HG02981 (cell line): ENCODE results near the gene PRKCQ.

Experiments used
- ATAC-seq: cut with Tn5 transposase; IDR thresholded peaks from one replicate; pipeline ENCODE4 v1.9.1; 2021; ENCODE audit warnings: mild to moderate bottlenecking, moderate library complexity; ENCODE audit not compliant: unreplicated experiment

Gene PRKCQ

DNA sequence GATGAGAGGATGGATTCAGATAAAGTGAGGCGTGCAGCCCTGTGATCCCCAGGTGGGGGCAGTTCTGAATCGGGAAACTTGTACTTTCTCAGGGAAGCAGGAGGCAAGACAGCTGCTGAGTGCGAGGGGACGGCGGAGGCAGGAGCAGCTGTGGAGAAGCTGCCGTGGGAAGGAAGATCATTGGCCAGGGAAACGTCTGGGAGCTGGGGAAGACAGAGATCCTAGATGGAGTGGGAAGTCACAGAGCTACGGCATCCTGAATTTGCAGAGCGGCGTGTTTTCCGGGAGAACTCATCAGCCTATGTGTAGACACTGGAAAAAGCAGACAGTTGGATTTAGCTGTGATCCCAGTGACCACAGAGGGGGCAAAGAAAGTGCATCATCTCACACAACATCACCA, 9.2 kb downstream of the PRKCQ start:
- ATAC-seq, result no peak

DNA sequence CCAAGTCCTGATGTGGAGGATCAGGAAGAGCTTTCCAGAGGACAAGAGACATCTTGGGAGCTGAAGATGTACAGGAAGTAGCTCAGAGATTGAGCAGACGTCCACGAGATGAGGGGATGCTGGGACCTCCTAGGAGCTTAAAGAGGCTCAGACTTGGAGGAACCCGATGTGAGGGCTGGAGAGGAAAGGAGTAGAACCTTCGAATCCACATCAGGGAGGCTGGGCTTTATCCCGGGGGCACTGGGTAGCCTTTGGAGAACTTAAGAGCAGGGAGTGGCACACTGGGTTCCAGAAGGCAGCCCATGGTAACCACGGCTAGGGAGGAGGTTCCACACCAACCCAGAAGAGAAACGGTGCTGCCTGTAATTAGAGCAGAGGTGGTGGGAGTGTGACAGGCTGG, 10.8 kb downstream of the PRKCQ start:
- ATAC-seq, result no peak

DNA sequence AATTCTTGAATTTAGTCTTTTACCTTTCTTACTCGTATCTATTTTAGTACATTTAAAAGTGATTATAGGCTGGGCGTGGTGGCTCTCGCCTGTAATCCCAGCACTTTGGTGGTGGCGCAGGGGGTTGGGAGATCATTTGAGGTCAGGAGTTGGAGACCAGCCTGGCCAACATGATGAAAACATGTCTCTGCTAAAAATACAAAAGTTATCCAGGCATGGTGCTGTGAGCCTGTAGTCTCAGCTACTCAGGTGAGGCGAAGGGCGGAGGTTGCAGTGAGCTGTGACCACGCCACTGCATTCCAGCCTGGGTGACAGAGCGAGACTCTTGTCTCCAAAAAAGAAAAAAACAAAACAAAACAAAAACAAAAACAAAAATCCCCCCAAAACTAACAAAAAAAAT, 12.2 kb downstream of the PRKCQ start:
- ATAC-seq, result no peak

DNA sequence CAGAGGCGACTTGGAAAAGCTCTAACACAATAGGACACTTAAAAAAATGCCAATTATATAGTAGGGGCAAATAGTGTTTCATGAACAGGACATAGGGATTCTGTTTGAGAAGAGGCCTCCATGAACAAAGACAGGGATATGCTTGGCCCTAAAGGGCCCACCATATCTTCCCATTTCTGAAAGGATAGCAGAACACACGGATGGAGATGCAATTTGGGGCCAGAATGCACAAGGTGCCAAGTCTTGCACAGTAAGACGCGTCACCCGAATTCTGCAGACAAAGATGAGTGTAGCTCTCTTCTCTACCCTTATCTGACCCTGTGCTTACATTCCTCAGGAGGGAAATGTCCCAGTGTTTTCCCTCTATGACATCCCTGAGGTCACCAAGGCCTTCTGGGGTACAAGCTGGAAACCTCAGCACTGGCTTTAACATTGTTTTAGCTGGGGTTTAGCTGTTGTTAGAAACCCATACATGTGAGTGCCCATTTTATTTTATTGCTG, 12.8 kb downstream of the PRKCQ start:
- ATAC-seq, result no peak

DNA sequence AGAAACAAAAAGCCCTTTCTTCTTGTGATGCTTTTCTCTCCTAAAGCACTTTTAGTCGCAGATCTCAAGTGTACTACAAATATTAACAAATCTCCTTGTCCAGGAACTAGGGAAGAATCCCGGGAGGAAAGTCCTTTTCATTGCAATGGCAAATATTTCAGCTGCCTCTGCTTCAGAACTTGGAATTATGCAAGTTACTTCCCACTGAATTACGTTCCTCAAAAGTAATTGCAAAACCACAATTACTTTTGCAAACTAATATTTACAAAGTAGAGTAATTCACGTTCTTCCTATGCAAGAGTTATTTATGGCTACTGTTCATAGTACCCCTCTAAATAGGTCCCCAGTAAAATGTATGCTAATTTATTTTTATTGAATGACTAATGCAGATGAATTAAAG, 14.5 kb downstream of the PRKCQ start:
- no peak for ATAC-seq

DNA sequence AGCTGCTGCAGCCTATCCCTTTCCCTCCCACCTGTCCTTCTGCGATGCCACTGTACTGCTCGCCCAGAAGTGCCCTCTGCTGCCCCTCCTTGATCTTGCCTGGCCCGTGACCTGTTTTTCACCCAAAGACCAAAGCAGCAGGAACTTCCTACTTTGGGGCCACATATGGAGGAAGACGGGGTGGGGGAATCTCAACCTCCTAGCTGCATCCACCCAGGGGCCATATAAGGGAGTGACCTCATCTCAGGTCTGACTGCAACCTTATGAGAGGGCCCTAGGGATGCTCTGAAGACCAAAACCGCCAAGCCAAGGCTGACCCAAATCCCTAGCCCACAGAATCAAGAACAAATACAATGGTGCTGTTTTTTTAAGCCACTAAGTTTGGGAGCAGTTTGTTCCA, 15.7 kb downstream of the PRKCQ start:
- no peak for ATAC-seq

DNA sequence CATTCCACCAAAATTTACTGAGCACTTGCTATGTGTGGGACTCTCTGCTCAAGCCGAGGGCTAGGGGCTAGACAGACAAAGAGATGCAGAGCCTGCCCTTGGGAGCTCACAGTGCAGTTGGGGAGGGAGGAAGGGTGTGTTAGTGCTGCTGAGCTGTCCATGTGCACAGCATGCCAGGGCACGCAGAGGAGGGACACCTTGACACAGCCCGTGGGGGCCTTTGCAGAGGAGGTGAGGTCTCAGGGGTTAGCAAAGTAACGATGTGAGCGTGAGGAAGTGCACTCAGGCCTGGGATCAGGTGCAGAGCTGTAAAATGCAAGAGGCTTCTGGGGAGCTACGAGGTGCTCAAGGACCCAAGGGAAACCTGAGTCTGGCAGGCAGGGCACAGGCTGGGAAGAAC, 16.3 kb downstream of the PRKCQ start:
- no peak for ATAC-seq

DNA sequence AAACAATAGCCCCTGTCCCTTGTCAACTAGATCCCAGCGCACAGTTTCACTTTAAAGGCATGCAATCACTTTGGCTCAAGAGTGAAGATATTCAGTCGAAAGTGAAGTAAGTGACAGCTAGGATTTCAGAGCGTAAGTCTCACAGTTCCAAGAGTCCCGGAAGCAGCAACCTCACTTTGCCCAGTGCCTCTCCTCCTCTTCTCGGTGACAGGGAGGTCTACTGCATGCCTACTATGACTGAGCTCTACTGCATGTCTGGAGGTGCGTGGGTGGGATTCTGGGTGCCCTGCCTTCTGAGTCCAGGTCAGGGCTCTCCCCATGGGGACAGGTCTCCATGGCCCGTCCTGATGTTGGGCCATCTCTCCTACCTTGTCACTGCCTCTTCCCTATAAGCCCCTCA, 17.0 kb downstream of the PRKCQ start:
- no peak for ATAC-seq

DNA sequence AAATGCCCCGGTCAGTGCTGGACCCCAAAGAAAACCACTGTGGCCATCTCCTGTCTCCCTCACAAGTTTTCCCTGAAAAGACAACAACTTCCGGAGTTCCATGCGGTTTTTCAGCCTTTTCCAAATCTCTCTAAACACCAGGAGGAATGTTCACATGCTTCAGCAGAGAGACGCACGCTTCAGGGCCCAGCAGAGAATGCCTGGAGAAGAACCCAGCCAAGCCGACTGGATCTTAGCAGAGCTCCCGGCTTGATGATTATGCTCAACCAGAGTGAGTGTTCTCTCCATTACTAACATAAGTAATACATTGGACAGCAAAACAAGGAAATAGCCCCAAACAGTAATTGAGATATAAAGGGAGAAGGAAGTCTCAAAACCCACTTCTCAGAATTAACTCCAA, 17.9 kb downstream of the PRKCQ start:
- no peak for ATAC-seq

DNA sequence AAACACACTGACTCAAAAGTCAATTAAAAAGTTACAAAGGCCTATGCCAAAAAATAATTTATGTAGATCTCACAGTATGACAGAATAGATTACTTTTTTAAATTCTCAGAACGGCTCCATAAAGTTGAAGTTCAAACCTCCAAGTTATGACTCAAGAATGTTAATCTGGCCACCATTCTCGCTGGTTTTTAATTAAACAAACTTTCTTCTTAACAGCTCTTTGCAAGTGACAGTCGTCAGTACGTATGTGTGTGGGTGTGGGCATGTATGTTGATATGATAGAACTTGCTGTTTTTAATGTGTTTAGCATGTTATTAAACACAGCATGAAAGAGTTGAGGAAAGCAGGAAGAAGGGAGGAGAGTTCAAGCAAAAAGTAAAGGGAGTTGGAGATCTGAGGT, 18.5 kb downstream of the PRKCQ start:
- ATAC-seq, result no peak

DNA sequence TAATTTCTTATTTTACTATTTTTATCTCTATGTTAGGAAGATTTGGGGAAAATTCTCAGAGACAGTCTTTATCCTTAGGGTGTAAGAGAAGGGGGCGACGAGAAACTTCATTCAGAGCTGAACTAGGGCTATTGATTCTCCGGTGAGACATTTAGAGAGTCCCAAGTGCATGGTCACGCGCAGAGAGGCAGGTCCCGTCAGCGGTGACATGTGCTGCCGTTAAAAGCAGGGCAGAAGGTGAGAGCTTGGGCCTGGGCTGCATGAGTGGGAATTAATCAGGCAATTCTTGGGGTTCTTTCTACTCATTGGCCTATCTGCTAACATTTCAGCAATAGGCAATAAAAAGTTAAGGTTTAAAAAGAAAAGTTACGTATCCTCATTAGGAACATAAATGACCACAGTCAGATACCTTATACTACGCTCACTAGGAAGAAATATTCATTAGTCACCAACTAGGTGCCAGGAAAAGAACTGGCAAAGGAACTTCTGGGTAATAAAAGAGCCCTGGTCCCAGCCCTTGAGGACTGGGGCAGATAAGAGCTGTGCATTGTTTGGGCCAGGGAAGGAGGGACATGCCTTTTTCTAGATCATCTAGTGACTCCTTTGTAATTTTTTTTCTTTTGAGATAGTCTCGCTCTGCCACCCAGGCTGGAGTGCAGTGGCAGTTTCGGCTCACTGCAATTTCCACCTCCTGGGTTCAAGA, 21.2 kb downstream of the PRKCQ start:
- no peak for ATAC-seq

DNA sequence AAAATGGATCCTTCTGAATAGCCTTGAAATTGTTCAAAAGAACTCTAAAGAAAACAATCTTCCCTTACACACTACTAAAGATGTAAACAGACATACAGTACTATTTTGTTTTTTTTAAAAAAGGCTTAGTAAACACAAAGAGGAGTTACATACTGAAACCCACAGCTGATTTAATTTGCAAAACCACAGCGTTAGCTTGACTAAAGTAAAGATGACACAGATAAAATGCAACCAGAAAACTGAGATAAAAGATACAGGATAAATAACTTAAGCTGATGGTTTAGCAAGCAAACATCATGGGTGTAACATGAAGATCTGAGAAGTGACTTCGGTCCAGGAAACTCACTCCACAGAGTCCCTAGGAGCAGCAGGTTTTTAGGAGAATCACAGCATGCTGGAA, 21.8 kb downstream of the PRKCQ start:
- ATAC-seq, result no peak

DNA sequence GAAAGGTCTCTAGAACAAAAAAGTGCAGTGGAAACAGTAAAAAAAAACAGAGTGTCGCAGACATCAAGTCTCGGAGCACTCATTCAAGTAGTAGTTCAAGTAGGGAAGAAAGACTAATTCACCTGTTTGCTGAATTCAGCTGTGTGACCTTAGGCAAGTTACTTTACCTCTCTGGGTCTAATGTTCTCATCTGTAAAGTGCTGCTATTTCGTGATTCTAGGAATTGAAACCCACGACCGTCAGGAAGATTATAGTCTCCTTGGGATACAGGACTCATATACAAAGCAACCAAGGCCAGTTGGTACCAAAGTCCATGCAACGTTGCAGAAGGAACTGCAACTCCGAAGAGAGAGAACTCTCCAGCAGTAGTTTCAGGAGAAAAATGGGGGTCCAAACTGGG, 26.1 kb downstream of the PRKCQ start:
- no peak for ATAC-seq

DNA sequence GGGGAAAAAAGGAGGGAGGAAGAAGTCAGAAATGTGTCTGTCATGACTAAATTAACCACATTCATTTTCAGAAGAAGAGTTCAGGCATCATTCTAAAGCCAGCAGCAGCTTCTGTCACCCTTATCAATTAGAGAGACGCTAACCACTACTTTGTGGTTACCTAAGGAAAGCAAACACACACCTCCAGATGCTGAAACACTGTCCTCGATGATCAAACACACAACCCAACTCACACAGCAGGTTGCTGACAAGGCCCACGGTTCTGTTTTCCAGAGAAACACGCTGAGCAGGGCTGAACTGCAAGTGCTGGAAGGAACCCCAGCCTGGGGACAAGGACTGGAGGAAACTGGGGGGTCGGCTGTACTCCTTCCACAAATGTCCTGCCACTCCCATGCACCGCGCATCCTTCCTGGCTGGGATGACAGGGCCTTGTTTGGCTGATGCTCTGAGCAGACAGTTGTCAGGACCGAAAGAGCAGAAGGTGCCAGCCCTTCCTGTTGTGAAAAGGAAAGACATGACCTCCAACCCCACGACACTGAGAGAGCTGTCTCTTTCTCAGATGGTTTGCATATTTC, 36.6 kb downstream of the PRKCQ start:
- ATAC-seq, result no peak

DNA sequence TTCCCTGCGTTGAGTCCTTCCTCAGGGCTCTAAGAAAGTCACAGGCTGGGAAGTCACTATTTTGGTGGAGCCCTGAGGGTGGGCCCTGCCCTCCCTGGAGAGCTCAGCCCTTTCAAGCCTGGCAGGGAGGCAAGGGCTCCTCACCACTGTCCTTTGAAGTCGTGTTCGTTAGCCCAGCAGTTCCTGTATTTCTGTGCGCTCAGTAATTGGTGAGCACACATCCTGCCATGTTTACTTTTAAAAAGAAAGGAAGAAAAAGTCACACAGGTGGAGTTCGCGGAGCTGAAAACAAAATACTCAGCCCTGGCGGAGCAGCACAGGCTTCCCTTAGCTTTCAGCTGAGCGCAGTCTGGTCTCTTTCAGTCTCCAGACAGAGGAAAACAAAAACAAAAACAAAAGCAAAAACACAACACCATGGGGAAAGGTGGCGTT, 37.1 kb downstream of the PRKCQ start:
- ATAC-seq, result no peak

DNA sequence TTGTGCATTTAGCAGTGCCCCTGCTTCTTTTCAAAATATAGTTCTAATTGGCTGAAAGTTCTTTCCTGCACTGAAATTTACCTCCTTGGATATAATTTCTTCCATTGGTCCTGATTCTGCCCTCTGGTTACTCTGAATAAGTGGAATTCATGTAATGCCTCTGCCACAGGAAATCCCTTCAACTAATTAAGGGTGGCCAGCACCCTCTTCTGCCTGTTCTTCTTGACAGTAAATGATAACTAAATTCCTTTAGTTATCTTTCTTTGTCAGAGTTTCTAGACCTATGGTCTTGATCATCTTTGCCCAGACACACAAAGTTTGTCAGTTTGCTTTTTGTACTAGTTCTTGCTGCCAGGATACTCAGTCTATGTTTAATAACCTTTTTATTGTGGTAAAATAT, 40.2 kb downstream of the PRKCQ start:
- no peak for ATAC-seq

DNA sequence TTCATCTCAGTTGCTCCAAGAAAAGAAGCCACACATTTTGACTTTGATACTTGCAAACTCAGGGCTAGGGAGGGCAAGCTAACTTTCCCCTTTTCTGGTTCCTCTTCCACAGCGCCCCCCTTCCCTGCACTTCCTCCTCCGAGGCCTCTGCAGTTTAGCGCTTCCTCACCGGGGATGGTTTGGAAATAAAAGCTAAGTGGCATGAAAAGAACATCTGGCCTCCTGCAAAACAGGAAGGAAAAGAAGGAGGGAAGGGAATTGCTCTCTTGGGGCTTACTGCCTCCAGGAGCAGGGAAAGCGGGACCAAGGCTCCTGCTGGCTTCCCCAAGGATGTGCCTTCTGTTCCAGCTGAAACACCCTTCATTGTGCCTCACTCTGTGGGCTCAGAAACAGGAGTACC, 42.3 kb downstream of the PRKCQ start:
- ATAC-seq, result no peak

DNA sequence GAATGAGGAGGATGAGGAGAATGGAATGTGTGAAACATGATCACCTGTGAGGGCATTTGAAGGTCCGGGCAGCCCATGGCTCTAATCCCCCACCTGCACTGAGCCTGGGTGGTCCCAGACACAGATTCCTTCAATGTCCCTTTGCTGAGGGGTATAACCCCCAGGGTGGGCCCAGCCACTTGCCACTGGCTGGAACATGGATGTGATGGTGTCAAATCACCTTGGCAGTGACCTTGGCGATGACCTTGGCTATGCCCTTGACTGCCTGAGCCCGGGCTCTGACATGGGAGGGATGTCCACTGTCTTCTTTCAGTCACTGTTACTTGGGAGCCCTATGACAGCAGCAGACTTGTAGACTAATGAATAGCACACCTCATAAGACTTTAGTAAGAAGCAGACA, 44.0 kb downstream of the PRKCQ start:
- no peak for ATAC-seq

DNA sequence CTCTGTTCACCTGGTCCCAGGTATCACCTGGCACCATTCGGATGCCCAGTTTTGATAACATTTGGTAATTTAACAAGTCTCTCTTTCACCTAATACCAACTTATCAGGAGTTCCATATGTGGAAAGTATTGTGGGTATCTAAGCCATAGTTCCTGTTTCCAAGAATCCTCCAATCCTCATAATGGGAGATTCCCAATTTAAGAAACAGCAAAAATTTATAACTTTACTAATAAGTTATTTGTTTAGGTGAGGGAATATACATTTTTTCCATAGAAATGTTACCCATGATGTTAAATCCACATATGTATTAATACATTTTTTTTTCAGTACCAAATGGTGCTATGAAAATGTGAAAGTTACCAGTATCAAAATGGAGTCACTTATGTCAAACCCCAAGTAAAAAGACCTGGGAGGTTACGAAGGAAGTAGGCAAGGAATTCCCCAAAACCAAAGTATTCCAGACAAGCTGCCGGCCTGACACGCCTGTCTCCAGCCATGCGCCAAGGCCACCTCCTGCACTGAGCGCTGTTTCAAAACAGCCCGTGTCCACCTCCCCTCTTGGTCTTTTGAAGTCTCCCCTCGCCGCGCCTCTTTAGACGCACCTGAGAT, 44.8 kb downstream of the PRKCQ start:
- ATAC-seq, result no peak

DNA sequence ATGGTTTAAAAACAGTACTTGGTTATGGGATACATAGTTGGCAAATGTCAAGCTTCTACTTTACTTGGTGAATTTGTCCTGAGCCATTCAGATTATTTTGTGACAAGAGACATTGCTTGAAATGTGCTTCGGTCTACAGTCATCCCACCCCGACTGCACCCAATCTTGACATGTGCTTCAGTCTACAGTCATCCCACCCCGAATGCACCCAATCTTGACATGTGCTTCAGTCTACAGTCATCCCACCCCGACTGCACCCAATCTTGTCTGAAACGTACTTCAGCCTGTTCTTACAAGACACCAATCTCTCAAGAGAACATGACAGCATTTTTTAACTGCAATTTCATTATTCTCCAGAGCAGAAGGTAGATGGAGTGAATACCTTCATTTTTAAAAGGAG, 47.8 kb downstream of the PRKCQ start:
- no peak for ATAC-seq

DNA sequence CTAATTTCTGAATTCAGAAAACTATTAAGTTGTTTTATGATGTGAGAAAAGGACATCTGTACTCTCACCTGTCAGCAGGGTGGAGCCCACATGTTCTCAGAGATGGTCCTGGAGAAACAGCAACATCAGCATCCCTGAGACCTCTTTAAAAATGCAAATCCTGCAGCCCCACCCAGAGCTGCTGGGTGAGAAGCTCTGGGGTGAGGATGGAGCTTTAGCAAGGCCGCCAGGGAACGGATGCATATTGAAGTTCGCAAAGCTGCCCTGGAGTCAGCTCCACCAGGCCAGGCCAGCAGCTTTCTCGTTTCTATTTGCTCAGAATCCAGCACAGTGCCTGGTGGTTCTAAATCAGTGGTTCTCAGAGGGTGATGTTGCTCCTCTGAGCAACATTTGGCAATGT, 49.1 kb downstream of the PRKCQ start:
- no peak for ATAC-seq

DNA sequence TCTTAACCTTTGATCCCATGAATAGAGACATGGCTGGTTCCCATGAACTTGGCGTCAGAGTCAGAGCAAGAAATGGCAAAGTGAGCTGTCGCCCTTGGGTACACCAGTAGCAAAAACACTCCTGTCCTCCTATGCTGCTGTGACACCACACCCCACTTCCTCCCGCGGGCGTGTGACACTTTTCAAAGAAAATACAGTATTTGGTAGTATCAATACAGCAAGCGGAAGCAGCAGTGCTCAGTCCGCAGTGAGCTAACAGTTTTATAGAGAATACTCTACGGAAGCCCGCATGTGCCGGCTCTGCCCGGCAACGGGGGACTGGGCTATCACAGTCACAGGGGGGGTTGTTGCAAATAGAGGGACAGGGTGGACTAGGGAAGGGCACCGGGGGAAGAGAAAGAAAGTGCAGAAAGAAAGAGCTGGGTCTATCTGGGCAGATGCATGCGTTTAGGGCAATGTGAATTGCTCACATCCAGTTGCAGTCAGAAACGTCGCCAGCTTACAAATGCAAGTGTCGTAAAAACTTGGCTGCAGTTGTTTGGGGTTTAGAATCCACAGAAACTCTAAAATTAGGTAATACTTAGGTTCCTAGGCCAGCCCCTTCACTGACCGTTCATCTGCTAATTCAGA, 49.8 kb downstream of the PRKCQ start:
- no peak for ATAC-seq
